ENCODE measurements around the gene DPRX. TPM values are rescaled to one million over a fixed set of nuclear protein-coding genes. Genes with fewer than 3 reads are reported as not detected.

DPRX gene
- polyA plus RNA-seq, 1 donor (not counting 4 experiments of a cell fraction or from before 2014, with no cell fraction given): not detected

- TF ChIP-seq CTCF (optimal IDR thresholded peaks at IDR 0.05 in 1 of 3, IDR thresholded peaks at IDR 0.05 in 1 of 3, conservative IDR thresholded peaks at IDR 0.05 in 1 of 3; ENCODE audit: extremely low read depth in 1 of 3, insufficient read depth in 2 of 3, low read length in 3 of 3) (no peak), EZH2 (IDR thresholded peaks at IDR 0.05; ENCODE audit: low read length) (no peak)
- DNase-seq (ENCODE audit: low read depth, low spot score) (no peak), FAIRE-seq (no peak)
- Histone ChIP-seq H2AFZ (ENCODE audit: control insufficient read depth, low read length) (no peak overlapping the region), H3K27ac (ENCODE audit: control insufficient read depth, insufficient read depth, low read length) (no peak overlapping the region), H3K4me2 (ENCODE audit: control insufficient read depth, extremely low read depth, insufficient read depth, low read depth, low read length) (no peak overlapping the region), H3K9me1 (ENCODE audit: control insufficient read depth, extremely low read depth, insufficient read depth, low read length) (no peaks in the 10 kb centered on the region), H3K27me3 (ENCODE audit: control insufficient read depth, extremely low read depth, insufficient read depth, low read length) (no peaks in the 10 kb centered on the region), H3K4me3 (ENCODE audit: control insufficient read depth in 2 of 3, extremely low read depth in 1 of 3, insufficient read depth in 2 of 3, low read depth in 1 of 3, low read length in 3 of 3) (no peak overlapping the region), H3K79me2 (ENCODE audit: control insufficient read depth, insufficient read depth, low read length) (no peaks in the 10 kb centered on the region), H3K9me3 (ENCODE audit: control insufficient read depth, low read depth, low read length) (peaks cover 4% of the 10 kb centered on the region), H3K4me1 (ENCODE audit: control insufficient read depth, extremely low read depth, insufficient read depth, low read length) (no peaks in the 10 kb centered on the region), H3K36me3 (ENCODE audit: control insufficient read depth in 2 of 2, extremely low read depth in 1 of 2, insufficient read depth in 2 of 2, low read length in 2 of 2) (no peaks in the 10 kb centered on the region), H4K20me1 (ENCODE audit: control insufficient read depth, extremely low read depth, insufficient read depth, low read length) (no peaks in the 10 kb centered on the region), H3K9ac (ENCODE audit: control insufficient read depth, extremely low read depth, insufficient read depth, low read length) (no peak overlapping the region)
- dilution Hi-C loops (cut with MboI; ENCODE audit: extremely low pct_ligation_motif_present, low sequenced_read_pairs): no loop called here
Observed at GRCh38 chr19:53652476-53652875, 20.7 kb downstream of the DPRX start.

GRCh38 chr19:53655042-53655665, 23.4 kb downstream of the DPRX start:
- H2AFZ ChIP-seq (ENCODE audit: control insufficient read depth, low read length): no peak overlapping the region
- no peak overlapping the region for H3K27ac ChIP-seq (ENCODE audit: control insufficient read depth, insufficient read depth, low read length)
- no peak overlapping the region for H3K4me3 ChIP-seq (ENCODE audit: control insufficient read depth in 2 of 3, extremely low read depth in 1 of 3, insufficient read depth in 2 of 3, low read depth in 1 of 3, low read length in 3 of 3)
- H3K9me3 ChIP-seq (ENCODE audit: control insufficient read depth, low read depth, low read length): peaks cover 2% of the 10 kb centered on the region
- no peaks in the 10 kb centered on the region for H3K36me3 ChIP-seq (ENCODE audit: control insufficient read depth in 2 of 2, extremely low read depth in 1 of 2, insufficient read depth in 2 of 2, low read length in 2 of 2)
- H4K20me1 ChIP-seq (ENCODE audit: control insufficient read depth, extremely low read depth, insufficient read depth, low read length): no peaks in the 10 kb centered on the region
- H3K9ac ChIP-seq (ENCODE audit: control insufficient read depth, extremely low read depth, insufficient read depth, low read length): no peak overlapping the region
- H3K79me2 ChIP-seq (ENCODE audit: control insufficient read depth, insufficient read depth, low read length): no peaks in the 10 kb centered on the region
- TF ChIP-seq CTCF (optimal IDR thresholded peaks at IDR 0.05 in 1 of 3, IDR thresholded peaks at IDR 0.05 in 1 of 3, conservative IDR thresholded peaks at IDR 0.05 in 1 of 3; ENCODE audit: extremely low read depth in 1 of 3, insufficient read depth in 2 of 3, low read length in 3 of 3) (no peak), EZH2 (IDR thresholded peaks at IDR 0.05; ENCODE audit: low read length) (no peak)
- DNase-seq (ENCODE audit: low read depth, low spot score) (no peak), FAIRE-seq (no peak)
- H3K4me1 ChIP-seq (ENCODE audit: control insufficient read depth, extremely low read depth, insufficient read depth, low read length): no peaks in the 10 kb centered on the region
- dilution Hi-C loops (cut with MboI; ENCODE audit: extremely low pct_ligation_motif_present, low sequenced_read_pairs): no loop called here
- no peaks in the 10 kb centered on the region for H3K27me3 ChIP-seq (ENCODE audit: control insufficient read depth, extremely low read depth, insufficient read depth, low read length)
- H3K4me2 ChIP-seq (ENCODE audit: control insufficient read depth, extremely low read depth, insufficient read depth, low read depth, low read length): no peak overlapping the region
- H3K9me1 ChIP-seq (ENCODE audit: control insufficient read depth, extremely low read depth, insufficient read depth, low read length): no peaks in the 10 kb centered on the region
